ENCODE data around the gene SMU1.

SMU1 gene

GRCh38 chr9:33114746-33115145 is 38.3 kb upstream of the SMU1 start:
- Histone ChIP-seq H3K9ac (no peak overlapping the region), H3K27me3 (ENCODE audit: control insufficient read depth, insufficient read depth, low read length) (no peaks in the 10 kb centered on the region)

GRCh38 chr9:33113799-33114547 is 37.5 kb upstream of the SMU1 start:
- Histone ChIP-seq H2AFZ (no peak overlapping the region), H3K4me1 (peaks cover 1% of the 10 kb centered on the region), H3K27ac (no peak overlapping the region), H3K4me2 (ENCODE audit: low read length) (no peak overlapping the region), H3K9ac (no peak overlapping the region), H3K36me3 (ENCODE audit: control insufficient read depth, insufficient read depth, low read length) (no peaks in the 10 kb centered on the region), H3K4me3 (ENCODE audit: low read depth, low read length) (no peak overlapping the region), H3K27me3 (ENCODE audit: control insufficient read depth, insufficient read depth, low read length) (no peaks in the 10 kb centered on the region), H3K9me3 (ENCODE audit: control insufficient read depth, low read length) (no peaks in the 10 kb centered on the region), H3K79me2 (peaks cover 4% of the 10 kb centered on the region)
- no peak for TF ChIP-seq CTCF (IDR thresholded peaks at IDR 0.05)

More at GRCh38 chr9:33114746-33115145, 38.3 kb upstream of the SMU1 start:
- no peaks in the 10 kb centered on the region for H3K36me3 ChIP-seq (ENCODE audit: control insufficient read depth, insufficient read depth, low read length)
- no peak overlapping the region for H3K4me3 ChIP-seq (ENCODE audit: low read depth, low read length)
- H3K4me1 ChIP-seq: no peaks in the 10 kb centered on the region
- H2AFZ ChIP-seq: no peak overlapping the region
- H3K79me2 ChIP-seq: peaks cover 6% of the 10 kb centered on the region
- no peak for TF ChIP-seq CTCF (IDR thresholded peaks at IDR 0.05)
- H3K4me2 ChIP-seq (ENCODE audit: low read length): no peak overlapping the region
- H3K9me3 ChIP-seq (ENCODE audit: control insufficient read depth, low read length): no peaks in the 10 kb centered on the region
- no peak overlapping the region for H3K27ac ChIP-seq

GRCh38 chr9:33112094-33112493 is 35.6 kb upstream of the SMU1 start:
- H2AFZ ChIP-seq: no peak overlapping the region
- H3K79me2 ChIP-seq: no peaks in the 10 kb centered on the region
- H3K27ac ChIP-seq: no peak overlapping the region
- peaks cover 6% of the 10 kb centered on the region for H3K4me1 ChIP-seq
- H3K27me3 ChIP-seq (ENCODE audit: control insufficient read depth, insufficient read depth, low read length): no peaks in the 10 kb centered on the region
- H3K36me3 ChIP-seq (ENCODE audit: control insufficient read depth, insufficient read depth, low read length): no peaks in the 10 kb centered on the region
- no peak overlapping the region for H3K4me3 ChIP-seq (ENCODE audit: low read depth, low read length)
- no peaks in the 10 kb centered on the region for H3K9me3 ChIP-seq (ENCODE audit: control insufficient read depth, low read length)
- no peak for TF ChIP-seq CTCF (IDR thresholded peaks at IDR 0.05)
- no peak overlapping the region for H3K4me2 ChIP-seq (ENCODE audit: low read length)
- H3K9ac ChIP-seq: no peak overlapping the region

GRCh38 chr9:33111631-33112030 is 35.2 kb upstream of the SMU1 start:
- Histone ChIP-seq H3K9me3 (ENCODE audit: control insufficient read depth, low read length) (no peaks in the 10 kb centered on the region), H3K27ac (no peak overlapping the region), H3K4me2 (ENCODE audit: low read length) (no peak overlapping the region), H2AFZ (no peak overlapping the region), H3K9ac (no peak overlapping the region), H3K36me3 (ENCODE audit: control insufficient read depth, insufficient read depth, low read length) (no peaks in the 10 kb centered on the region), H3K27me3 (ENCODE audit: control insufficient read depth, insufficient read depth, low read length) (no peaks in the 10 kb centered on the region), H3K79me2 (no peaks in the 10 kb centered on the region), H3K4me3 (ENCODE audit: low read depth, low read length) (no peak overlapping the region), H3K4me1 (peaks cover 10% of the 10 kb centered on the region)
- TF ChIP-seq CTCF (IDR thresholded peaks at IDR 0.05): no peak

- Histone ChIP-seq H3K79me2 (no peaks in the 10 kb centered on the region), H3K4me1 (peaks cover 16% of the 10 kb centered on the region), H3K9me3 (ENCODE audit: control insufficient read depth, low read length) (no peaks in the 10 kb centered on the region), H3K4me3 (ENCODE audit: low read depth, low read length) (no peak overlapping the region), H3K27me3 (ENCODE audit: control insufficient read depth, insufficient read depth, low read length) (no peaks in the 10 kb centered on the region), H3K36me3 (ENCODE audit: control insufficient read depth, insufficient read depth, low read length) (no peaks in the 10 kb centered on the region), H2AFZ (no peak overlapping the region), H3K9ac (no peak overlapping the region), H3K4me2 (ENCODE audit: low read length) (no peak overlapping the region), H3K27ac (no peak overlapping the region)
- no peak for TF ChIP-seq CTCF (IDR thresholded peaks at IDR 0.05)
Measured at GRCh38 chr9:33110686-33111085, 34.2 kb upstream of the SMU1 start.

Data from parathyroid adenoma (tissue), 2 donors.